ENCODE data around the gene FDXR. TPM values are rescaled to one million over a fixed set of nuclear protein-coding genes. Genes with fewer than 3 reads are reported as not detected.

FDXR gene
- total RNA-seq, 1 donor from 2014 or later: 6.3 TPM

- intact Hi-C loops (cut with DNase I): no loop called here
- ATAC-seq (no peak), DNase-seq (ENCODE audit: low spot score) (no peak)
Observed at GRCh38 chr17:74903034-74903433, 30.2 kb upstream of the FDXR start.

DNA sequence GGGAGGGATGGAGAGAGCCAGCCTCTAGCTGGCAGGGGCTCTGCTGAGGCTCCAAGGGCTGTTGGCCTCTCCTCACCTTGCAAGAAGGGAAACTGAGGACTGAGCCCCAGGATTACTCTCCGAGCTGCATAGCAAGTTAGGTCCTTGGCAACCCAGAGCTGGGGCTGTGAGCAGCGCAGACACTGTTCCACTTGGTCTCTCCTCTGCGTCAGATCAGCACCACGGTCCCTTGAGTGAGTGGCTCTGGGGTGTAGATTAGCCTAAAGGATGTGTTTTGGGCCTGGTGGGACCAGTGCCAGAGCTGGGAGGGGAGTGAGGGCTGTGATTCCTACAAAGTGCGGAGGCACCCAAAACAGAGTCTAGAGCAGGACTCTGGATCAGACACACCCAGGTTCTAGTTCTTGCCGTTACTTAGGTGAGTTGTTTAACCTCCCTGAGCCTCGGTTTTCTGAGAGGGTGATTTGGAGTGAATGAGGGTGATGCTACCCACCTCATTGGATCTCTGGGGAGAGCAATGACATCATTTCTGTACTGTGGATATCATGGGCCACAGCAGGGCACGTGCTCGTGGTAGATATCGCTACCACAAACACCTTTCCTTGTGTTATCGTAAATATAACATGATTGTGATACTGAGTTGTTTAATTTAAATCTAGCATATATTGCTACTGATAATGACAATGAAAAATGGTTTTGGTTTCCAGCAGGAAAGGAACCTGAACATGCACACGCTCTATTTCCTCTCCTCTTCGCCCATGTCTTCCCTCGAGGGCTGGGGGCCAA lies 28.8 kb upstream of the FDXR start:
- ATAC-seq (no peak), DNase-seq (ENCODE audit: low spot score) (no peak)
- intact Hi-C loops (cut with DNase I): no loop called here

GRCh38 chr17:74900208-74900607 lies 27.4 kb upstream of the FDXR start:
- DNase-seq (ENCODE audit: low spot score) (no peak), ATAC-seq (no peak)
- intact Hi-C loops (cut with DNase I): no loop called here

GRCh38 chr17:74898376-74898946 lies 25.7 kb upstream of the FDXR start:
- DNase-seq (ENCODE audit: low spot score) (no peak), ATAC-seq (no peak)
- intact Hi-C loops (cut with DNase I): no loop called here

- intact Hi-C loops (cut with DNase I): loop anchor here (5.0 kb wide), 1 partner anchor 937 kb away; no protein-coding TSS in a partner anchor
- ATAC-seq (no peak), DNase-seq (ENCODE audit: low spot score) (no peak)
Observed at GRCh38 chr17:74893936-74894671, 21.3 kb upstream of the FDXR start.

DNA sequence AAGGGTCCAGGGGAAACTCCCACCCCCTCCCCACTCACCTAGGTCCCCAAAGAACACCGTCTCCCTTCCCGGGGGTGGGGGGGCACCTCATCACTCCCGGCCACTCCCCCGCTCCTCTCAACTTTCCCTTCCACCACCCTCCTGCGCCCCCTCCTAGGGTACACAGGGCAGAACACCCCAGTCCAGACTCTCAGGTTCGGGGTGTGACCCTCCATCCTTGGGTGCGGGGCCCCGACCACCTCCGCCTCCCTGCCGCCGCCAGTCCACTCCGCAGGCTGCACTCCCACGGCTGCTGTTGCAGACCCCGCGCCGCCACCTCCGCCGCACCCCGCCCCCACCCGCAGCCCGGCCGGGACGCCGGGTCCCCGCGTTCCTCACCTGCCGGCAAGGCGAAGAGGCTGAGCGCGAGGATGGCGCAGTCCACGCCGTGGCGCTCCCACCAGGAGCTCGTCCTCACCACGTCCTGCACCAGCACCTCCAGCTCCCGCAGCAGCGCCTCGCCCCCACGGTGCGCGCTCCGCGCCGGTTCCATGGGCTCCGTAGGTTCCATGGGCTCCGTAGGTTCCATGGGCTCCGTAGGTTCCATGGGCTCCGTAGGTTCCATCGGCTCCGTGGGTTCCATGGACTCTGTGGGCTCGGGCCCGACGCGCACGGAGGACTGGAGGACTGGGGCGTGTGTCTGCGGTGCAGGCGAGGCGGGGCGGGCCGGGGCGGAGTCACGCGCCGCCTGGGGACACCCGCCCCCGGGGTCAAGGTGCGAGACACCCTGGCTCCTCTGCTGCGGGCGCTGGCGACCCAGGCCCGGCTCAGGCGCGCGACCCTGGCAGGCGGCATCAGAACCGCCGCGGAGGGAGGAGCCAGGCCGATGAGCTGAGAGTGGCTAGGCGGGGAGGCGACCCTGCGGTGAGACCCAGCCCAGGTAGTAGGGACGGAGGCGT lies 20.4 kb upstream of the FDXR start, which contains the start of gene FADS6:
Gene FADS6 (minus strand): TSS at position 660 of the 938 bp plus-strand sequence. CDS start 38 bp downstream, at position 622.
- no peak for ATAC-seq
- intact Hi-C loops (cut with DNase I): loop anchor here (5.0 kb wide), 1 partner anchor 936 kb away; no protein-coding TSS in a partner anchor

GRCh38 chr17:74892013-74892841 lies 19.4 kb upstream of the FDXR start:
- ATAC-seq (peak; percentile 30), DNase-seq (ENCODE audit: low spot score) (no peak)
- intact Hi-C loops (cut with DNase I): loop anchor here (5.0 kb wide), 1 partner anchor 935 kb away; no protein-coding TSS in a partner anchor

More for the DNA sequence above, 20.4 kb upstream of the FDXR start, which contains the start of gene FADS6:
- DNase-seq (ENCODE audit: low spot score): no peak

DNA sequence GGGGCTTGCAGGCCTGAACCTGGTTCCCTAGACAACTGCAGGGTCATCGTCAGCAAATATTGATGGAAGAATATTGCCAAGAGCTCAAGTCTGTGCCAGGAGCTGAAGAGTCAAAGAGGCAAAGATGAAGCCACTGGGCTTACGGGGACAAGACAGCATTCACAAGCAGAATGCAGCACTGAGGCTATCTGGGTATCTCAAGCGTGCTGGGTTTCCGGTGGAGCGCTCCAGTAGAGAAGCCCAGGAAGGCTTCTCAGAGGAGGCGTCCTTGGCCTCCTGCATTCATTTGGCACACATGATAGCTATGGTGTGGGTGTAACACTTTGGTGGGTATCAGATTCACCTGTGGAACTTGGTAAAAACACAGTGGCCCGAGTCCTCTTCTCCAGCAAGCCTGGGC lies 17.8 kb upstream of the FDXR start:
- ATAC-seq: no peak
- DNase-seq (ENCODE audit: low spot score): no peak
- intact Hi-C loops (cut with DNase I): loop anchor here (5.0 kb wide), 1 partner anchor 933 kb away; no protein-coding TSS in a partner anchor

- DNase-seq (ENCODE audit: low spot score): no peak
- intact Hi-C loops (cut with DNase I): no loop called here
- ATAC-seq: no peak
Observed at GRCh38 chr17:74888469-74888868, 15.7 kb upstream of the FDXR start.

- ATAC-seq (no peak), DNase-seq (ENCODE audit: low spot score) (no peak)
- intact Hi-C loops (cut with DNase I): no loop called here
Observed at GRCh38 chr17:74883241-74883745, 10.5 kb upstream of the FDXR start.

GRCh38 chr17:74882517-74883240 lies 9.9 kb upstream of the FDXR start:
- DNase-seq (ENCODE audit: low spot score) (no peak), ATAC-seq (no peak)
- intact Hi-C loops (cut with DNase I): no loop called here

GRCh38 chr17:74881073-74881472 lies 8.3 kb upstream of the FDXR start:
- intact Hi-C loops (cut with DNase I): no loop called here
- no peak for ATAC-seq
- DNase-seq (ENCODE audit: low spot score): no peak

GRCh38 chr17:74879308-74879707 lies 6.5 kb upstream of the FDXR start:
- ATAC-seq: no peak
- DNase-seq (ENCODE audit: low spot score): no peak
- intact Hi-C loops (cut with DNase I): no loop called here

- no peak for DNase-seq (ENCODE audit: low spot score)
- intact Hi-C loops (cut with DNase I): no loop called here
- ATAC-seq: no peak
Observed at GRCh38 chr17:74878658-74879057, 5.9 kb upstream of the FDXR start.

- ATAC-seq: no peak
- intact Hi-C loops (cut with DNase I): no loop called here
- DNase-seq (ENCODE audit: low spot score): no peak
Observed at GRCh38 chr17:74877592-74878548, 5.1 kb upstream of the FDXR start.
